ENCODE measurements around the gene SCAP. TPM values are rescaled to one million over a fixed set of nuclear protein-coding genes. Genes with fewer than 3 reads are reported as not detected.

SCAP gene
- total and polyA plus RNA-seq, 2 experiments from 2014 or later: 35.5 to 141 TPM

GRCh38 chr3:47517937-47518336 lies 42.2 kb upstream of the SCAP start (continued):
- TF ChIP-seq CTCF (conservative IDR thresholded peaks at IDR 0.05; ENCODE audit: low read depth in 2 of 2): no peak
- no peak for TF ChIP-seq POLR2AphosphoS5 (IDR thresholded peaks at IDR 0.05; ENCODE audit: low read depth)
- TF ChIP-seq EZH2 (IDR thresholded peaks at IDR 0.05; ENCODE audit: low read depth, unreplicated experiment): no peak

GRCh38 chr3:47515864-47516319 lies 40.2 kb upstream of the SCAP start:
- no peak overlapping the region for H3K4me3 ChIP-seq
- no peak overlapping the region for H3K4me2 ChIP-seq
- H4K20me1 ChIP-seq (replicated peaks; ENCODE audit: insufficient read depth): no peaks in the 10 kb centered on the region
- Mint-ChIP-seq H3K36me3 (ENCODE audit: low read depth) (peaks cover 12% of the 10 kb centered on the region), H3K27me3 (ENCODE audit: insufficient read depth, low read depth, poor library complexity) (peaks cover 19% of the 10 kb centered on the region), H3K27ac (no peak overlapping the region), H3K4me3 (no peak overlapping the region), H3K4me1 (peaks cover 9% of the 10 kb centered on the region; the same call in 2 of the 3 replicates), H3K9me3 (no peaks in the 10 kb centered on the region; the same call in 1 of the 3 replicates)
- H3F3A ChIP-seq (replicated peaks; ENCODE audit: low read depth): peaks cover 9% of the 10 kb centered on the region; the same call in 1 of the 2 replicates
- H2AFZ ChIP-seq: no peak overlapping the region
- no peaks in the 10 kb centered on the region for H3K36me3 ChIP-seq (ENCODE audit: insufficient read depth)
- H3K27ac ChIP-seq (ENCODE audit: low read depth): no peak overlapping the region
- H3K4me1 ChIP-seq (ENCODE audit: insufficient read depth): peaks cover 17% of the 10 kb centered on the region
- H3K79me2 ChIP-seq (replicated peaks; ENCODE audit: insufficient read depth): peaks cover 21% of the 10 kb centered on the region
- ATAC-seq: no peak
- DNase-seq (ENCODE audit: low spot score): no peak
- no peaks in the 10 kb centered on the region for H3K9me2 ChIP-seq (ENCODE audit: insufficient read depth)
- no peaks in the 10 kb centered on the region for H3K27me3 ChIP-seq (ENCODE audit: insufficient read depth)
- TF ChIP-seq STAT1 (IDR thresholded peaks at IDR 0.05; ENCODE audit: unreplicated experiment) (no peak), CTCF (conservative IDR thresholded peaks at IDR 0.05; ENCODE audit: low read depth in 2 of 2) (no peak), ZNF114 (CRISPR knock-in tag; IDR thresholded peaks at IDR 0.05) (no peak), REST (IDR thresholded peaks at IDR 0.05; ENCODE audit: unreplicated experiment) (no peak), EZH2 (IDR thresholded peaks at IDR 0.05; ENCODE audit: low read depth, unreplicated experiment) (no peak), ZNF462 (CRISPR knock-in tag; IDR thresholded peaks at IDR 0.05) (no peak), ETS1 (IDR thresholded peaks at IDR 0.05) (no peak), CREB1 (CRISPR knock-in tag; IDR thresholded peaks at IDR 0.05; ENCODE audit: low read depth) (no peak), POLR2AphosphoS5 (IDR thresholded peaks at IDR 0.05; ENCODE audit: low read depth) (no peak)
